Measurements from ENCODE around the gene MLLT3. TPM values are rescaled to one million over a fixed set of nuclear protein-coding genes. Genes with fewer than 3 reads are reported as not detected.
A peak's percentile ranks its signal among the peaks of the same experiment; 100 is the strongest.

MLLT3 gene
- total and polyA plus RNA-seq, 10 donors = 2.8 to 15.2 (median 10.6) TPM

DNA sequence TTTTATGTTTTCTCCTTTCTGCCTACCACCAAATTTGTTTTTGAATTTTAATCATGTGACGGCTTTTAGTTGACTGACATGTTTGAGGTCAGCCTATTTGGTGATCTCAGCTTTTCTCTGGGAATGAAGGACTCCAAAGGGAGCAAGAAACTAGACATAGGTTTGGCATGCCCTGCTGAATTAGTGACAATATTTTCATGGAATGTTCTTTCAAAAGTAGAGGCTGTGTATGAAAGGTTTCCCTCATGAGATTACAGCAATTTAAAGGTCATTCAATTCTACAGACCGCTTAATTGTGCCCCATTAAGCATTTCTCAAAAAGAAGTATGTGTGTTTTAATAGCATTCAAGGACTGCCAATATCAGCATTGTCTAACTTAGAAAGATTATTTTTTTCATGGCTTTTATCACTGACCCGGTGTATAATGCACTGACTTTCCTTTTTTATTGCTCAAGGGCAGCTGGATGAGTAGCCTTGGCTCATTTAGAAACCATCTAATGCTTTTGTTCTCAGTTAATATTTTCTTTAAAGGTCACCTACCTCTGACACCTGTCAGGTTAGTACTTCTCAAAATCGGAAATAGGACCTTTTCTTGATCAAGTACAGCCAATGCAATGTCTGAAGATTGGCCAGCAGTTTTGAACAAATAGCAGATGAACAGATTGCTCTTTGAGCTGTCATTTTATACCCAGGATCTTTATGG, 8.1 kb upstream of the MLLT3 start:
- H3K27me3 ChIP-seq (replicated peaks in 1 of 7) = peaks cover 0 to 13% (median 0%) of the 10 kb centered on the region in 7 donors
- TF ChIP-seq POLR2AphosphoS5 (IDR thresholded peaks at IDR 0.05) = no peak
- TF ChIP-seq, protein P1, sequence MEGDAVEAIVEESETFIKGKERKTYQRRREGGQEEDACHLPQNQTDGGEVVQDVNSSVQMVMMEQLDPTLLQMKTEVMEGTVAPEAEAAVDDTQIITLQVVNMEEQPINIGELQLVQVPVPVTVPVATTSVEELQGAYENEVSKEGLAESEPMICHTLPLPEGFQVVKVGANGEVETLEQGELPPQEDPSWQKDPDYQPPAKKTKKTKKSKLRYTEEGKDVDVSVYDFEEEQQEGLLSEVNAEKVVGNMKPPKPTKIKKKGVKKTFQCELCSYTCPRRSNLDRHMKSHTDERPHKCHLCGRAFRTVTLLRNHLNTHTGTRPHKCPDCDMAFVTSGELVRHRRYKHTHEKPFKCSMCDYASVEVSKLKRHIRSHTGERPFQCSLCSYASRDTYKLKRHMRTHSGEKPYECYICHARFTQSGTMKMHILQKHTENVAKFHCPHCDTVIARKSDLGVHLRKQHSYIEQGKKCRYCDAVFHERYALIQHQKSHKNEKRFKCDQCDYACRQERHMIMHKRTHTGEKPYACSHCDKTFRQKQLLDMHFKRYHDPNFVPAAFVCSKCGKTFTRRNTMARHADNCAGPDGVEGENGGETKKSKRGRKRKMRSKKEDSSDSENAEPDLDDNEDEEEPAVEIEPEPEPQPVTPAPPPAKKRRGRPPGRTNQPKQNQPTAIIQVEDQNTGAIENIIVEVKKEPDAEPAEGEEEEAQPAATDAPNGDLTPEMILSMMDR (IDR thresholded peaks at IDR 0.05 in 8 of 11, conservative IDR thresholded peaks at IDR 0.05 in 3 of 11) = no peak
- TF ChIP-seq POLR2A (IDR thresholded peaks at IDR 0.05) = no peak
- no peak overlapping the region for H3K27ac ChIP-seq
- no peaks in the 10 kb centered on the region for H3K36me3 ChIP-seq
- 63 to 79% (median 74%) methylated on average over 4 of the region's 4 CpGs for WGBS, 5 donors
- no peaks in the 10 kb centered on the region for H3K9me3 ChIP-seq
- H3K4me3 ChIP-seq = no peak overlapping the region
- no peak for DNase-seq
- H3K4me1 ChIP-seq = no peaks in the 10 kb centered on the region
- intact Hi-C loops (cut with DNase I; ENCODE audit: low total_unique reads) = no loop called here

DNA sequence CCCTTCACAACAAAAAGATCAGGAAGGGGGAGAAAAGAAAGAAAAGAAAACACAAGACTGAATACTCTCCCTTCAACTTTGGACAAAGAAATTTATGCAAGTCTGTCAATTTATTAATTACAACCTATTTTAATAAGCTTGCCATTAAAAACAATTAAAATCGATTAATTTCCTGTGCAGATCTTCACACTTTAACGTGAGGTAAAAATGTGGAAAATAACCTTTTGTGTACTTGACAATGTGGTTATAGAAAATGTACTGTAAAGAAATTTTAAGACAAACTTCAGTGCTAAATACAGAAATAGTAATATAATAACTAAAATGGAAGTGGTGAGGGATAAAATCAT, 2.7 kb upstream of the MLLT3 start:
- intact Hi-C loops (cut with DNase I; ENCODE audit: low total_unique reads) = loop anchor here (10.0 kb wide), 1 partner anchor 260 kb away; no protein-coding TSS in a partner anchor
- WGBS, 5 donors = 63 to 69% (median 66%) methylated on average over 2 of the region's 2 CpGs

DNA sequence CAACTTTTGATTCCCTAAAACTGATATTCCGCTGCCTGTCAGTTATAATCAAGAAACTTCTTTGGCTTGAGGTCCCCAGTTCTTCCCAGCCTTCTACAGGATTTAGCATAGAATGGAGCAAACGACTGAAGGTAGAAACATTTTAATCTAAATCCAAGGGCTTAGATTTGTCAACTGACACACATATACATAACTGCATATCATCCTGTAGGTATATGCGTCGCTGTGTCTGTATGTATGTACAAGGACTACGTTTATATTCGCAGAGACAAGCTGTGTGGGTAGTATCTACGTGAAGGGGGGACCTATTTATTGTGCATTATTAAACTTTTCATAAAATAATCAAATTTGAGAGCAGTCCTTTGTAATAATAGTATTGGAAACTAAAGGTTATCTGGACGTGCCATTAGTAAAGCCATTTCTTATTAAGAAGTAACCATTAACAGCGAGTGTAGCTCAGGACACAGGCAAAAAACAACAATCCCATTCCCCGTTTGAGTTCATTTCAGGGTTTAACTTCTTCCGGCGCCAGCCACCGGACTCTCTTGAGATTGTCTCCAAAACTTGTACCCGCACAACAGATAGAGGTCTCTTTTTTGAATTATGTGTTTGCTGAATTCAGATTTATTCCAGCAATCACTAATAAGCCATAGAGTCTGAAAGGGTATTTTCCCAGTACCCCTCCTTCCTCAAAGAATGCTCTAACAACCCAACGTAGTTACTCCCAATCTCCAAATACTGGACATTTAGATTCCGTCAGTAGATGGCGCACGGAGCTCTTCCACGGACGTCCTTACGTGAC, 2.1 kb upstream of the MLLT3 start:
- peak overlapping the region; percentile 80 to 95 (median 90) for H3K4me3 ChIP-seq
- H3K27ac ChIP-seq = peak overlapping the region in 5 of 8 donors; percentile 86 to 91 (median 88)
- no peaks in the 10 kb centered on the region for H3K36me3 ChIP-seq
- intact Hi-C loops (cut with DNase I; ENCODE audit: low total_unique reads) = loop anchor here (5.0 to 10.0 kb wide), 3 partner anchors 58 to 318 kb away; partner anchors contain the start of gene FOCAD
- 5 to 7% (median 7%) methylated on average over 21 of the region's 21 CpGs for WGBS, 5 donors
- peaks cover 11 to 48% (median 26%) of the 10 kb centered on the region in 6 donors for H3K4me1 ChIP-seq
- DNase-seq = peak; percentile 70
- peaks cover 0 to 15% (median 0%) of the 10 kb centered on the region in 7 donors for H3K27me3 ChIP-seq (replicated peaks in 1 of 7)
- H3K9me3 ChIP-seq = no peaks in the 10 kb centered on the region
- TF ChIP-seq, protein P1 (IDR thresholded peaks at IDR 0.05 in 8 of 11, conservative IDR thresholded peaks at IDR 0.05 in 3 of 11) = peak; percentile 31 to 78 (median 67)
- TF ChIP-seq POLR2AphosphoS5 (IDR thresholded peaks at IDR 0.05) = no peak

More for the DNA sequence above, 2.7 kb upstream of the MLLT3 start:
- no peak for DNase-seq
- H3K4me1 ChIP-seq = peaks cover 11 to 43% (median 21%) of the 10 kb centered on the region in 6 donors
- peak overlapping the region in 6 of 8 donors; percentile 29 to 92 (median 90) for H3K4me3 ChIP-seq
- TF ChIP-seq POLR2AphosphoS5 (IDR thresholded peaks at IDR 0.05) (no peak), POLR2A (IDR thresholded peaks at IDR 0.05) (no peak)
- TF ChIP-seq, protein P1 (IDR thresholded peaks at IDR 0.05 in 8 of 11, conservative IDR thresholded peaks at IDR 0.05 in 3 of 11) = no peak
- no peaks in the 10 kb centered on the region for H3K36me3 ChIP-seq
- H3K9me3 ChIP-seq = no peaks in the 10 kb centered on the region
- peaks cover 0 to 15% (median 0%) of the 10 kb centered on the region in 7 donors for H3K27me3 ChIP-seq (replicated peaks in 1 of 7)
- H3K27ac ChIP-seq = no peak overlapping the region

DNA sequence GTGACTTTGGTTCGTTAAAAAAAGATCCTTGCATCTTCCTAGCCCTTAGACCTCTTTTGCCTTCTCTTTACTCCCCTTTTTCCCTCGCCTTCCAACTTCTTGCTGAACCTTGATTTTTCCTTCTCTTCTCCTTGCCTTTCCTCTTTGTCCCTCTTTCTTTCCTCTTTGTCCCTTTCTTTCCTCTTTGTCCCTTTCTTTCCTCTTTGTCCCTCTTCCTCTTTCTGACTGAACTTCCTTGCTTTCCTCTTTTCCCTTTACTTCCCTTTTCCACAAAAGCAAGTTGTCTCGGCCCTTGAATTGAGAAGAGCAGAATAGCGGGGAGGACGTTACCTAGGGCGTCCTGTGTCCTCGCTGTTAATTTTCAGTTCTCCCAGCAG, 1.4 kb upstream of the MLLT3 start:
- H3K27ac ChIP-seq = peak overlapping the region in 7 of 8 donors; percentile 59 to 91 (median 88)

More for the DNA sequence above, 1.4 kb upstream of the MLLT3 start:
- DNase-seq = no peak
- 1 to 7% (median 6%) methylated on average over 7 of the region's 7 CpGs for WGBS, 5 donors
- Histone ChIP-seq H3K36me3 (no peaks in the 10 kb centered on the region), H3K4me3 (peak overlapping the region; percentile 80 to 95 (median 90)), H3K27me3 (replicated peaks in 1 of 7) (peaks cover 0 to 15% (median 0%) of the 10 kb centered on the region in 7 donors), H3K4me1 (peaks cover 11 to 55% (median 29%) of the 10 kb centered on the region in 6 donors), H3K9me3 (no peaks in the 10 kb centered on the region)
- TF ChIP-seq POLR2AphosphoS5 (IDR thresholded peaks at IDR 0.05) = no peak
- TF ChIP-seq, protein P1 (IDR thresholded peaks at IDR 0.05 in 8 of 11, conservative IDR thresholded peaks at IDR 0.05 in 3 of 11) = no peak
- no peak for TF ChIP-seq POLR2A (IDR thresholded peaks at IDR 0.05)
- intact Hi-C loops (cut with DNase I; ENCODE audit: low total_unique reads) = loop anchor here (5.0 to 10.0 kb wide), 3 partner anchors 59 to 319 kb away; partner anchors contain the start of gene FOCAD

Measured in spleen (tissue), 11 donors.